ENCODE data around the gene RAB25.
A peak's percentile ranks its signal among the peaks of the same experiment; 100 is the strongest.
"Not testable (repeated sequence)": the region's sequence is repeated elsewhere in the genome, so short reads cannot be mapped to it uniquely, and the experiment has no call there.

The RAB25 gene

GRCh38 chr1:156060937-156061636, at the start of gene RAB25:
Gene RAB25, plus strand, starts transcription at chr1:156061160. Its CDS starts 241 bp downstream, at chr1:156061401.
- DNase-seq = peak in 1 of 2 donors; percentile 12

- DNase-seq = no peak
These were observed 48.7 kb upstream of the RAB25 start for GRCh38 chr1:156012051-156012817.

GRCh38 chr1:156014829-156015228, 46.1 kb upstream of the RAB25 start:
- DNase-seq = no peak

- no peak for DNase-seq
These were observed 41.0 kb upstream of the RAB25 start for GRCh38 chr1:156019946-156020292.

GRCh38 chr1:156020293-156021092, 40.5 kb upstream of the RAB25 start, which contains the start of gene SSR2:
Gene SSR2, minus strand, starts transcription at chr1:156020951. Its CDS starts 784 bp downstream, at chr1:156020167.
- peak; percentile 89 to 91 for DNase-seq

GRCh38 chr1:156021093-156021428, 39.9 kb upstream of the RAB25 start:
- no peak for DNase-seq

- DNase-seq = no peak
These were observed 39.0 kb upstream of the RAB25 start for GRCh38 chr1:156021954-156022353.

GRCh38 chr1:156024801-156025200, 36.2 kb upstream of the RAB25 start:
- DNase-seq = no peak

GRCh38 chr1:156025876-156026275, 35.1 kb upstream of the RAB25 start:
- DNase-seq = peak; percentile 24 to 33

GRCh38 chr1:156026588-156026987, 34.4 kb upstream of the RAB25 start:
- DNase-seq = no peak

- no peak for DNase-seq
These were observed 27.9 kb upstream of the RAB25 start for GRCh38 chr1:156033011-156033410.

GRCh38 chr1:156034991-156035390, 26.0 kb upstream of the RAB25 start:
- DNase-seq = not testable (repeated sequence)

- DNase-seq = no peak
These were observed 18.1 kb upstream of the RAB25 start for GRCh38 chr1:156042828-156043227.

GRCh38 chr1:156045076-156045475, 15.9 kb upstream of the RAB25 start:
- no peak for DNase-seq

- no peak for DNase-seq
These were observed 12.2 kb upstream of the RAB25 start for GRCh38 chr1:156048663-156049258.

GRCh38 chr1:156050376-156050775, 10.6 kb upstream of the RAB25 start:
- DNase-seq = no peak

- no peak for DNase-seq
These were observed 9.8 kb upstream of the RAB25 start for GRCh38 chr1:156051011-156051725.

GRCh38 chr1:156052862-156053767, 7.8 kb upstream of the RAB25 start:
- peak; percentile 62 to 73 for DNase-seq

GRCh38 chr1:156053768-156054499, 7.0 kb upstream of the RAB25 start, which contains the start of gene UBQLN4:
Gene UBQLN4, minus strand, starts transcription at chr1:156053798. Its CDS starts 97 bp downstream, at chr1:156053701.
- DNase-seq = peak; percentile 88 to 91

GRCh38 chr1:156054500-156055280, 6.3 kb upstream of the RAB25 start, which contains the start of gene LAMTOR2:
Gene LAMTOR2, plus strand, starts transcription at chr1:156054782. Its CDS starts 108 bp downstream, at chr1:156054890.
- peak; percentile 94 to 96 for DNase-seq

Measured in CD4-positive, alpha-beta T cell treated with Interleukin-4 for 1 hour (primary cell).